ENCODE measurements around the gene ADO. TPM values are rescaled to one million over a fixed set of nuclear protein-coding genes. Genes with fewer than 3 reads are reported as not detected.

Gene ADO
- total RNA-seq, 4 donors from 2014 or later, result 19.5 to 28.1 (median 23.4) TPM

- TF ChIP-seq EP300 (IDR thresholded peaks at IDR 0.05) (no peak), POLR2A (IDR thresholded peaks at IDR 0.05; ENCODE audit: low read depth) (no peak), POLR2AphosphoS5 (IDR thresholded peaks at IDR 0.05) (no peak)
- TF ChIP-seq, protein P1, sequence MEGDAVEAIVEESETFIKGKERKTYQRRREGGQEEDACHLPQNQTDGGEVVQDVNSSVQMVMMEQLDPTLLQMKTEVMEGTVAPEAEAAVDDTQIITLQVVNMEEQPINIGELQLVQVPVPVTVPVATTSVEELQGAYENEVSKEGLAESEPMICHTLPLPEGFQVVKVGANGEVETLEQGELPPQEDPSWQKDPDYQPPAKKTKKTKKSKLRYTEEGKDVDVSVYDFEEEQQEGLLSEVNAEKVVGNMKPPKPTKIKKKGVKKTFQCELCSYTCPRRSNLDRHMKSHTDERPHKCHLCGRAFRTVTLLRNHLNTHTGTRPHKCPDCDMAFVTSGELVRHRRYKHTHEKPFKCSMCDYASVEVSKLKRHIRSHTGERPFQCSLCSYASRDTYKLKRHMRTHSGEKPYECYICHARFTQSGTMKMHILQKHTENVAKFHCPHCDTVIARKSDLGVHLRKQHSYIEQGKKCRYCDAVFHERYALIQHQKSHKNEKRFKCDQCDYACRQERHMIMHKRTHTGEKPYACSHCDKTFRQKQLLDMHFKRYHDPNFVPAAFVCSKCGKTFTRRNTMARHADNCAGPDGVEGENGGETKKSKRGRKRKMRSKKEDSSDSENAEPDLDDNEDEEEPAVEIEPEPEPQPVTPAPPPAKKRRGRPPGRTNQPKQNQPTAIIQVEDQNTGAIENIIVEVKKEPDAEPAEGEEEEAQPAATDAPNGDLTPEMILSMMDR (IDR thresholded peaks at IDR 0.05), result no peak
- peaks cover 0 to 22% (median 19%) of the 10 kb centered on the region in 4 donors for H3K9me3 ChIP-seq
- no peak overlapping the region for H3K27ac ChIP-seq (replicated peaks in 1 of 4)
- H3K4me3 ChIP-seq, result no peak overlapping the region
- no peak for DNase-seq (ENCODE audit: extremely low spot score)
- no peaks in the 10 kb centered on the region for H3K27me3 ChIP-seq
- intact Hi-C loops (cut with DNase I), result no loop called here
- 74% methylated on average over 3 of the region's 3 CpGs for WGBS
- H3K4me1 ChIP-seq, result no peaks in the 10 kb centered on the region
- H3K36me3 ChIP-seq, result no peaks in the 10 kb centered on the region
Measured at GRCh38 chr10:62843600-62843999, 39.1 kb downstream of the ADO start.

GRCh38 chr10:62844280-62845011 is 39.9 kb downstream of the ADO start:
- WGBS, result 64% methylated on average over 7 of the region's 7 CpGs
- Histone ChIP-seq H3K9me3 (peaks cover 0 to 22% (median 19%) of the 10 kb centered on the region in 4 donors), H3K4me3 (no peak overlapping the region), H3K4me1 (no peaks in the 10 kb centered on the region), H3K27ac (replicated peaks in 1 of 4) (no peak overlapping the region), H3K27me3 (no peaks in the 10 kb centered on the region), H3K36me3 (no peaks in the 10 kb centered on the region)
- no peak for DNase-seq (ENCODE audit: extremely low spot score)
- intact Hi-C loops (cut with DNase I), result no loop called here
- TF ChIP-seq, protein P1 (IDR thresholded peaks at IDR 0.05), result no peak
- no peak for TF ChIP-seq POLR2A (IDR thresholded peaks at IDR 0.05; ENCODE audit: low read depth)
- TF ChIP-seq POLR2AphosphoS5 (IDR thresholded peaks at IDR 0.05), result no peak
- no peak for TF ChIP-seq EP300 (IDR thresholded peaks at IDR 0.05)

GRCh38 chr10:62847433-62847832 is 42.9 kb downstream of the ADO start:
- intact Hi-C loops (cut with DNase I), result no loop called here
- no peak overlapping the region for H3K27ac ChIP-seq (replicated peaks in 1 of 4)
- H3K27me3 ChIP-seq, result no peaks in the 10 kb centered on the region
- no peaks in the 10 kb centered on the region for H3K4me1 ChIP-seq
- H3K36me3 ChIP-seq, result no peaks in the 10 kb centered on the region
- peaks cover 0 to 22% (median 19%) of the 10 kb centered on the region in 4 donors for H3K9me3 ChIP-seq
- no peak for DNase-seq (ENCODE audit: extremely low spot score)
- no peak for TF ChIP-seq EP300 (IDR thresholded peaks at IDR 0.05)
- TF ChIP-seq, protein P1 (IDR thresholded peaks at IDR 0.05), result no peak
- no peak for TF ChIP-seq POLR2AphosphoS5 (IDR thresholded peaks at IDR 0.05)
- no peak overlapping the region for H3K4me3 ChIP-seq

DNA sequence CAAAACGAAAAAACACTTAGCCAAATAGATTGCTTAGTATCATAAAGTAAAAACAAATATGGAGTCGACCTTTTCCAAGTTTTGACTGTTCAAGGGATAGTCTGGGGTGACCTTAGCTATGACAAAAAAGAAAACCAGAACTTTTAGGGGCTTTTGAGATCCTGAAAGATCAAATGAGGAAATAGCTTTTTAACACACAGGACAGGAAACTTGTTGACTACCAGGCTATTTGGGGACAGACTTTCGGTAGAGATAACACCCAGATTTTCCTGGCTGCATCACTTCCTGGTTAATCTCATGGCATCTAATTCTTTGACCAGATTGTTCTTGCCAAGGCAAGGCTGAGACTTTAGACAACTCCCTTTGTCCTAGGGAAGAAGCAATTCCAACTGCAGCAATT is 46.1 kb downstream of the ADO start:
- Histone ChIP-seq H3K9me3 (peaks cover 0 to 22% (median 19%) of the 10 kb centered on the region in 4 donors), H3K27ac (replicated peaks in 1 of 4) (no peak overlapping the region), H3K4me3 (no peak overlapping the region), H3K36me3 (no peaks in the 10 kb centered on the region), H3K4me1 (no peaks in the 10 kb centered on the region), H3K27me3 (no peaks in the 10 kb centered on the region)
- no peak for TF ChIP-seq EP300 (IDR thresholded peaks at IDR 0.05)
- TF ChIP-seq, protein P1 (IDR thresholded peaks at IDR 0.05), result no peak
- no peak for TF ChIP-seq POLR2AphosphoS5 (IDR thresholded peaks at IDR 0.05)
- no peak for TF ChIP-seq POLR2A (IDR thresholded peaks at IDR 0.05; ENCODE audit: low read depth)
- DNase-seq (ENCODE audit: extremely low spot score), result no peak
- WGBS, result 62% methylated on average over 3 of the region's 3 CpGs
- intact Hi-C loops (cut with DNase I), result no loop called here

DNA sequence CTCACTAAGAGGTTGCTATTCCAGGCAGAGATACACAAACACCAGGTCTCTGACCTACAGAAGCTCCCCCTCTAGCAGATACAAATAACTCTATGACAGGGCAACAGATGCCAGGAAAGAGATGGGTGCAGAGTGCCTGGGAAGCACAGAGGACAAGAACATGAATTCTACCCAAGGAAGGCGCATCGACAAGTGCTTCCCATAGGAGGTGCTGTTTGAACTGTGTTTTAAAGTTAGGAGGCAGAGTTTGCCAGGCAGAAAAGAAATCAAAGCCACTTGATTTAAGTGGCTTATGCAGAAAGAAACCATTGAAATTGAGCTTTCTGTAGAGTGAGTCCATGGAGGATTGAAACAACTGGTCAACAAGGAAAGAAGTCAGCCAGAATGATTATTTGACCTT is 46.9 kb downstream of the ADO start:
- intact Hi-C loops (cut with DNase I), result no loop called here
- no peak for DNase-seq (ENCODE audit: extremely low spot score)
- no peaks in the 10 kb centered on the region for H3K4me1 ChIP-seq
- no peak overlapping the region for H3K4me3 ChIP-seq
- TF ChIP-seq POLR2A (IDR thresholded peaks at IDR 0.05; ENCODE audit: low read depth) (no peak), POLR2AphosphoS5 (IDR thresholded peaks at IDR 0.05) (no peak), EP300 (IDR thresholded peaks at IDR 0.05) (no peak)
- TF ChIP-seq, protein P1 (IDR thresholded peaks at IDR 0.05), result no peak
- H3K9me3 ChIP-seq, result peaks cover 0 to 19% (median 19%) of the 10 kb centered on the region in 4 donors
- WGBS, result 59% methylated on average over 2 of the region's 2 CpGs
- no peak overlapping the region for H3K27ac ChIP-seq (replicated peaks in 1 of 4)
- no peaks in the 10 kb centered on the region for H3K36me3 ChIP-seq
- H3K27me3 ChIP-seq, result no peaks in the 10 kb centered on the region

Measured in esophagus muscularis mucosa (tissue), 4 donors.